Measurements from ENCODE around the gene OSBP2. TPM values are rescaled to one million over a fixed set of nuclear protein-coding genes. Genes with fewer than 3 reads are reported as not detected.

Gene OSBP2
- total RNA-seq, 1 donor from 2014 or later = 3.1 TPM

DNA sequence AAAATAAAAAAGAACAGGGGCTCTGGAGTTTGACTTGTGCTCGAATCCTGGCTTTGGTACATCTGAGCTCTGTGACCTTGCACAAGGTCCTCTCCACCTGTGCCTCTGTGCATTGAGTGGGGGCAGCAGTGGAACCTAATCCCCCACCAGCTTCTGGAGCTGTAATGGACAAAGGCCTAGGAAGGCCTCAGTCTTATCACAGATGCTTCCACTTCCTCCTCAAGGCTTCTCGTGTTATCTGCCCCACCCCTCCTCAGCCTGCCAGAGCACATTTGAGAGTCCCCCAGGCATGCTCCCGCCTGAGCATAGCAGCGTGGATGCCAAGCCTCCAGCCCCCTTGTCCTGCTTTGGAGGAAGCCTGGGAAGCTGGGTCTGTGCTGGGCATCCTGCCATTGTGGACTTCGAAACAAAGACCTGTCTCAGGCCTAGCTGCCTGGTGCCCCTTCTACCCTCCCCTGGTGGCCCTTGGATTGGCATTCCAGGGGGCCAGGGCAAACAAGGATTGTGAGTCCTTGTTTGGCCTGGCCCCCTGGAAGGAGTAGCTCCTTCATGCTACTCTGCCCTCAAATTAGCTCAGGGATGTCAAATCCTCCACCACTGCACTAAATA is 44.1 kb upstream of the OSBP2 start:
- H3K9me3 ChIP-seq = no peaks in the 10 kb centered on the region
- H3K36me3 ChIP-seq = no peaks in the 10 kb centered on the region
- no peaks in the 10 kb centered on the region for H3K27me3 ChIP-seq (ENCODE audit: low read depth)
- ATAC-seq (no peak), DNase-seq (no peak)
- H3K4me1 ChIP-seq = no peaks in the 10 kb centered on the region
- TF ChIP-seq, protein P1, sequence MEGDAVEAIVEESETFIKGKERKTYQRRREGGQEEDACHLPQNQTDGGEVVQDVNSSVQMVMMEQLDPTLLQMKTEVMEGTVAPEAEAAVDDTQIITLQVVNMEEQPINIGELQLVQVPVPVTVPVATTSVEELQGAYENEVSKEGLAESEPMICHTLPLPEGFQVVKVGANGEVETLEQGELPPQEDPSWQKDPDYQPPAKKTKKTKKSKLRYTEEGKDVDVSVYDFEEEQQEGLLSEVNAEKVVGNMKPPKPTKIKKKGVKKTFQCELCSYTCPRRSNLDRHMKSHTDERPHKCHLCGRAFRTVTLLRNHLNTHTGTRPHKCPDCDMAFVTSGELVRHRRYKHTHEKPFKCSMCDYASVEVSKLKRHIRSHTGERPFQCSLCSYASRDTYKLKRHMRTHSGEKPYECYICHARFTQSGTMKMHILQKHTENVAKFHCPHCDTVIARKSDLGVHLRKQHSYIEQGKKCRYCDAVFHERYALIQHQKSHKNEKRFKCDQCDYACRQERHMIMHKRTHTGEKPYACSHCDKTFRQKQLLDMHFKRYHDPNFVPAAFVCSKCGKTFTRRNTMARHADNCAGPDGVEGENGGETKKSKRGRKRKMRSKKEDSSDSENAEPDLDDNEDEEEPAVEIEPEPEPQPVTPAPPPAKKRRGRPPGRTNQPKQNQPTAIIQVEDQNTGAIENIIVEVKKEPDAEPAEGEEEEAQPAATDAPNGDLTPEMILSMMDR (IDR thresholded peaks at IDR 0.05) = no peak
- intact Hi-C loops (cut with DNase I) = no loop called here
- no peak overlapping the region for H3K4me3 ChIP-seq
- H3K27ac ChIP-seq = no peak overlapping the region

DNA sequence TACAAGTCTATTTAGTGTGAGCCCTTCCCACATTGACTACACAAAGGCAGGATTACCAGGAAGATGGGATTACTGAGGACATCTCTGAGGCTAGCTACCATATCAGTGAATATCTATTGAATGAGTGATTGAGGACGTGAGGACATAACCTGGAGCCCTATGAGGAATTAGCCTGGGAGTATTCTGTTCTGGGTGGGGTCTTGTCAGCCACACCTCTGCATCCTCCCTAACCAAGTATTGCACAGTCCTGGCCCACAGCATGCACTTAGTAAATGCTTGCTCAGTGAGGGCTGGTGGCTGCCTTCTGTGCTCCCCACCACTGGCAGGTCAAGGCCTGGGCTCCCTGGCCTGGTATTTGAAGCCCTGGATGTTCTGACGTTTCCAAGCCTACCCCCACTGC is 41.8 kb upstream of the OSBP2 start:
- DNase-seq = no peak
- ATAC-seq = no peak
- H3K27ac ChIP-seq = no peak overlapping the region
- no peaks in the 10 kb centered on the region for H3K9me3 ChIP-seq
- intact Hi-C loops (cut with DNase I) = no loop called here
- no peaks in the 10 kb centered on the region for H3K4me1 ChIP-seq
- no peaks in the 10 kb centered on the region for H3K36me3 ChIP-seq
- TF ChIP-seq, protein P1 (IDR thresholded peaks at IDR 0.05) = no peak
- no peak overlapping the region for H3K4me3 ChIP-seq
- H3K27me3 ChIP-seq (ENCODE audit: low read depth) = no peaks in the 10 kb centered on the region

DNA sequence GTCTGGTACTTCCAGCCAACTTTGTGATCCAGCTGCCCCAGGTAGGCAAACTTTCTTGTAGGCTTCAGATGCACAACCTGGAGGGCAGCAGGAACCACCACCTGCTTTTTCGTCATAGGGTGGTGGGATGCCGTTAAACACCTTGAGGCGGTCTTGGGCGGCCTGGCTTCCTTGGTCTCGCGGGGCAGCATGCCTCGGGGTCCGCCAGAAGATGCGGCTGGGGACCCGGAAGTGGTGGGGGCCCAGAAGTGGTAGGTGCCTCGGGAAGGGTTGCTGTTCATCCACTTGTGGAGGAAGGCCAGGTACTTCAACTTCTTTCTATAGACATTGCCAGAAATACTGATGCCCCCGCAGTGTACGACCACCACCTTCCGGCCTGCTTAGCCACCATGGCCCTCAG is 40.3 kb upstream of the OSBP2 start:
- H3K36me3 ChIP-seq = no peaks in the 10 kb centered on the region
- H3K27ac ChIP-seq = no peak overlapping the region
- no peaks in the 10 kb centered on the region for H3K4me1 ChIP-seq
- no peak overlapping the region for H3K4me3 ChIP-seq
- TF ChIP-seq, protein P1 (IDR thresholded peaks at IDR 0.05) = no peak
- no peaks in the 10 kb centered on the region for H3K9me3 ChIP-seq
- H3K27me3 ChIP-seq (ENCODE audit: low read depth) = no peaks in the 10 kb centered on the region
- intact Hi-C loops (cut with DNase I) = no loop called here
- no peak for DNase-seq
- no peak for ATAC-seq

DNA sequence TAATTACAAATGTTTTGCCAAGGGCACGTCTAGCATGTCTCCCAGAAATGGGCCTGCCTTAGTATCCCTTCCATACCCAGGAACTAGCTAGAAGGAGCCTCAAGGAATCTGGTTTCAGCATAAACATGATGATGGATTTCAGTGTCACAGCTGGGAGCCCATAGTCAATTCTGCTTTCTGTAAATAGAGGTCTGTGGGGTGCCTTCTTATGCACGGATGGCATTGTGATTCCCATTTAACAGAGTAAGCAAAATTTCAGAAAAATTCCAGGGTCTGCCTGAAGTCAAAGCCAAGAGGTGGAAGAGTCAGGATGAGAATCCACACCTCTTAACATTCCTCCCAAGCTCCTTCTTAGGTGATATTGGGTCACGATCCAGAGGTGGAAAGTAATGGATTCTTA is 39.1 kb upstream of the OSBP2 start:
- ATAC-seq (no peak), DNase-seq (no peak)
- no peaks in the 10 kb centered on the region for H3K36me3 ChIP-seq
- no peak overlapping the region for H3K4me3 ChIP-seq
- TF ChIP-seq, protein P1 (IDR thresholded peaks at IDR 0.05) = no peak
- intact Hi-C loops (cut with DNase I) = no loop called here
- H3K27ac ChIP-seq = no peak overlapping the region
- no peaks in the 10 kb centered on the region for H3K9me3 ChIP-seq
- no peaks in the 10 kb centered on the region for H3K4me1 ChIP-seq
- no peaks in the 10 kb centered on the region for H3K27me3 ChIP-seq (ENCODE audit: low read depth)

DNA sequence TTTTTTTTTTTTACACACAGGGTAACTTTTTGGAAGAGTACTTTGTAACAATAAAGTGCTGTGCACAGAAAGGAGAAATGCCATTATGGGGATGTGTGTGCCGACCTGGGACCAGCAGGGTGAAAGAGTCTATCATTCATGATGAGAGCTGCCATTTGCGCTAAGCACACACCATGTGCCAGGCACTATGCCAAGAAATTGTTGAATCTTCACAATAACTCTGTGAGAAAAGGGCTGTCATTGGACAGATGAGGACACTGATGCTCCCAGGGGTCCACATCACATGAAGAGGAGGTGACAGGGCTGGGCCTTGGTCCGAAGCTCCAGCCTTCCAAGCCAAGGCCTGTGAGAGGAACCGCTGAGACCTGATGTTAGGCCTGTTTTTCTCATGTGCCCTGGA is 32.6 kb upstream of the OSBP2 start:
- peaks cover 18% of the 10 kb centered on the region for H3K4me1 ChIP-seq
- TF ChIP-seq, protein P1 (IDR thresholded peaks at IDR 0.05) = no peak
- H3K9me3 ChIP-seq = no peaks in the 10 kb centered on the region
- H3K4me3 ChIP-seq = no peak overlapping the region
- ATAC-seq = no peak
- intact Hi-C loops (cut with DNase I) = no loop called here
- DNase-seq = no peak
- H3K27me3 ChIP-seq (ENCODE audit: low read depth) = no peaks in the 10 kb centered on the region
- no peak overlapping the region for H3K27ac ChIP-seq
- H3K36me3 ChIP-seq = peaks cover 30% of the 10 kb centered on the region
